Stimulated activated naive B cell treated with anti-CD40 and anti-IgM and Interleukin-4, amounts not matched to agents 10 μg/mL and 1 μg/mL and 100 μg/mL, for 72 hours (primary cell): ENCODE results near the gene GRIN3A.
"Not testable (repeated sequence)": the region's sequence is repeated elsewhere in the genome, so short reads cannot be mapped to it uniquely, and the experiment has no call there.

Experiments
- ATAC-seq, 2 donors: fragments of 150-1000 bp; cut with Tn5 transposase; replicated peaks; 2 replicates each; pipeline ENCODE4 v1.10.0; 2021; ENCODE audit warnings: moderate library complexity in 1 of 2
- DNase-seq: peaks from one replicate; pipeline ENCODE4 v3.0.0; 2021
- H3K27ac Mint-ChIP-seq: one replicate; pipeline ENCODE4 v1.8.0; 2022; ENCODE audit warnings: mild to moderate bottlenecking, mixed read lengths
- H3K27me3 Mint-ChIP-seq, 2 donors: one replicate each; pipeline ENCODE4 v1.8.0; 2022; ENCODE audit warnings: mixed read lengths in 2 of 2
- H3K36me3 Mint-ChIP-seq, 2 donors: one replicate each; pipeline ENCODE4 v1.8.0; 2022; ENCODE audit warnings: mixed read lengths in 2 of 2, mild to moderate bottlenecking in 1 of 2
- H3K4me1 Mint-ChIP-seq, 2 donors: one replicate each; pipeline ENCODE4 v1.8.0; 2022; ENCODE audit warnings: mixed read lengths in 2 of 2, mild to moderate bottlenecking in 1 of 2
- H3K4me3 Mint-ChIP-seq, 2 donors: one replicate each; pipeline ENCODE4 v1.8.0; 2022; ENCODE audit warnings: mild to moderate bottlenecking in 2 of 2, mixed read lengths in 2 of 2, moderate library complexity in 1 of 2
- H3K9me3 Mint-ChIP-seq, 2 donors: one replicate each; pipeline ENCODE4 v1.8.0; 2022; ENCODE audit warnings: mixed read lengths in 2 of 2, mild to moderate bottlenecking in 1 of 2

Gene GRIN3A

DNA sequence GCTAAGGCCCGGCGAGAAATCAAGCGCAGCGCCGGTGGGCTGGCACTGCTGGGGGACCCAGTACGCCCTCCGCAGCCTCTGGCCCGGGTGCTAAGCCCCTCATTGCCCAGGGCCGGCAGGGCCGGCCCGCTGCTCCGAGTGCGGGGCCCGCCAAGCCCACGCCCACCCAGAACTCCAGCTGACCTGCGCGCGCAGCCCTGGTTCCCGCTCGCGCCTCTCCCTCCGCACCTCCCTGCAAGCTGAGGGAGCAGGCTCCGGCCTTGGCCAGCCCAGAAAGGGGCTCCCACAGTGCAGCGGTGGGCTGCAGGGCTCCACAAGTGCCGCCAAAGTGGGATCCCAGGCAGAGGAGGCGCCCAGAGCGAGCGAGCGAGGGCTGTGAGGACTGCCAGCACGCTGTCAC lies 14.2 kb downstream of the GRIN3A start:
- not testable (repeated sequence) for H3K4me3 Mint-ChIP-seq, H3K36me3 Mint-ChIP-seq, H3K27me3 Mint-ChIP-seq, H3K4me1 Mint-ChIP-seq, H3K9me3 Mint-ChIP-seq, H3K27ac Mint-ChIP-seq, ATAC-seq, DNase-seq

DNA sequence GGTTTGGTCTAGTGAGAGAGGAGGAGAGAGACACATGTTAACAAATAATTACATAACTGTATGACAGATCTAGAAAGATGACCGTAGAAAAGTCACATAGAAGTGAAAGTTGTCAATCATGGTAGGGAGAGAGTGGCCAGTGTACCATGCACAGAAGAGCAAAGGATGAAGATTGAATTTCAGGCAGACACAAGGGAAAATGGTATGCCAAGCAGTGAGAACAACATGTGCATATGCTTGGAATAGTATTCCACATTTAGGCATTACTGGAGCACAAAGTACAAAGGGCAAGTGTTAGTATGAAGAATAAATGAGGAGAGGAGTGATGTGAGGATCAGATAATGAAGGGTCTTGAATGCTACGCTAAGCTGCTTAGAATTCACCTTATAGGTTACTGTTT lies 20.3 kb downstream of the GRIN3A start:
- no peak for ATAC-seq
- Mint-ChIP-seq H3K4me3 (no peak overlapping the region), H3K27ac (no peak overlapping the region), H3K36me3 (no peaks in the 10 kb centered on the region), H3K4me1 (no peaks in the 10 kb centered on the region), H3K27me3 (peaks cover 0 to 8% of the 10 kb centered on the region in 2 donors), H3K9me3 (peaks cover 0 to 4% of the 10 kb centered on the region in 2 donors)
- no peak for DNase-seq

DNA sequence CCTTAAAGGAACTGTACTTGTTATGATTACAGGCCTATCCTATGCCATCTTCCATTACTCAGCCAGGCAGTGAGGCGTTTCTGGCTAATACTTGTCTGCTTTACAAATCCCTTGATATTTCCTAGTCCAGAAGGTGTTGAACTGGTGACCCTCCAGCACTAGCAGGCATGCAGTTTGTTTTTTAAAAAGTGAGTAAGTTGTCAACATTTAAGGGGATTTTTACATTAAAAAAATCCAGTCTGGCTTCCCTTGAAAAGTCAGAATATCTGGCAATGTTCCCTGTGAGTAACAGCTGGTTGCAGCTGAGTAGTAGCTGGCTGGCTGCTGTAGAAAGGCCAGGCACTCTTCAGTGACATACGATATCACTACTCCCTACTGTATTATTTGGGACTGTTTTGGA lies 21.8 kb downstream of the GRIN3A start:
- Mint-ChIP-seq H3K27ac (no peak overlapping the region), H3K4me3 (no peak overlapping the region), H3K9me3 (no peaks in the 10 kb centered on the region), H3K36me3 (no peaks in the 10 kb centered on the region), H3K4me1 (no peaks in the 10 kb centered on the region), H3K27me3 (peaks cover 8 to 15% of the 10 kb centered on the region in 2 donors)
- DNase-seq: no peak
- ATAC-seq: no peak

DNA sequence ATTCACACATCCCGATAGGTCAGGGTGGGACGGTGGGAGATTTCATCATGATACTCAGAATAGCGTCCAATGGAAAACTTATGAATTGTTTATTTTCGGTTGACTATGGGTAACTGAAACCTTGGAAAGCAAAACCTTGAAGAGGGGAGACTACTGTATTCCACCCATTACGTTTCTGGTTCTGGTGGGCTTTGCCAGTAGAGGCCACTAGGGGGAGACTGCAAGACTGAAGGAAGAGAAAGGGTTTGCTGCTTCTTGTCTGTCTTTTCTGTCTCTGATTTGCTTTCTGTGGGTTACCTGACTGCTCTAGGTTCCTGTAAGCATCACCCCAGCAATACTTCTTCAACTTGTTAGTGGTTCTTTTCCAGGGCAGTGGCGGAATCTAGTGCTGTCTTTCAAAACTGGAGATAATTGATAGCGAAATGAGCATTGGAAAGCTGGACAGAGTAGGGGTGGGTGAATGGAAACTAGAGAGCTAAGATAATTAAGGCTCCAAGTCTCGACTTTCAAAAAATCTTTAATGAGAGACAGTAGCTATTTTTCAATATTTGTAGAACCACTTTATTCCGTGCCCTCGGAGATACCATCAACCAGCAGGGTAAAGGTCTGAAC lies 27.0 kb downstream of the GRIN3A start:
- Mint-ChIP-seq H3K4me3 (no peak overlapping the region), H3K9me3 (peaks cover 0 to 2% of the 10 kb centered on the region in 2 donors), H3K4me1 (peaks cover 0 to 3% of the 10 kb centered on the region in 2 donors), H3K36me3 (no peaks in the 10 kb centered on the region), H3K27ac (no peak overlapping the region), H3K27me3 (peaks cover 28 to 38% of the 10 kb centered on the region in 2 donors)
- peak; percentile 42 to 48 for ATAC-seq
- DNase-seq: no peak

DNA sequence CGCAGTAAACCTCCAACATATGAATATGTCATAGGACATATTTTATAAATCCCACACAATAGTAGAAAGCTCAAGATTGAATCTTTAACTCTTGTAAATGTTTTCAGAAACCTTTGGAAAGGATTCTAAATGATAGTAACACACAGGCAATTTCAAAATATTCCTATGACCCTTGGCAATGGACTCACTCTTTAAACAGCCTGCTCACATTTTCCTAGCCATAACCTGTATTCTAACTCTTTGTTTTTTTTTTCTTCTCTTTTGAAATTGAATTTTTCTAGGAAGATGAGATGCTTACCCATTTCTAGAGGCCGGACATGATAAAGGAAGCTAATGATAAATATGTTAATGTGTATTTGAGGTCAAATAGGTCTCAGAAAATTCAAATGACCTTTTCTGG lies 29.6 kb downstream of the GRIN3A start:
- Mint-ChIP-seq H3K4me3 (no peak overlapping the region), H3K9me3 (peaks cover 0 to 2% of the 10 kb centered on the region in 2 donors), H3K36me3 (no peaks in the 10 kb centered on the region), H3K27ac (no peak overlapping the region), H3K4me1 (peaks cover 8 to 9% of the 10 kb centered on the region in 2 donors), H3K27me3 (peaks cover 38 to 45% of the 10 kb centered on the region in 2 donors)
- ATAC-seq (no peak), DNase-seq (no peak)

DNA sequence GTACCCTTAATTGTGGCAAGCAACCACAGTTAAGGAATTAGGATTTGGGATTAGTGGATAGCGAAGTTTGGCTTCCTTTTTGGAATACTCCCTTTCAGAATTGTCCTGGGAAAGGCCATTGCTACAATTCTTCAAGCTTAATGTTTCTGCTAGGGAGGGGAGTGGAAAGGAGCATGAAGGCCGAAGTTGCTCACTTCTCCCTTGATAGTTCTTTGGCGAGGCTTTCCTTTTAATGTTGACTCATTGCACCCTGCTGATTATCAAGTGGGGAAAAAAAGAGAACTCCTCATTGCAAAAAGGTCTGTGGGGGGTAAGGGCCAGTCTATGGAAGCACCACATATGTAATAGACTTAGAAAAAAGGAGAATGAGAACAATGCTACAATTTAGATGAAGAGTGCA lies 30.7 kb downstream of the GRIN3A start:
- no peak for DNase-seq
- Mint-ChIP-seq H3K36me3 (no peaks in the 10 kb centered on the region), H3K27ac (no peak overlapping the region), H3K4me1 (peaks cover 8 to 9% of the 10 kb centered on the region in 2 donors), H3K4me3 (no peak overlapping the region), H3K27me3 (peaks cover 38 to 42% of the 10 kb centered on the region in 2 donors), H3K9me3 (peaks cover 0 to 2% of the 10 kb centered on the region in 2 donors)
- ATAC-seq: no peak

DNA sequence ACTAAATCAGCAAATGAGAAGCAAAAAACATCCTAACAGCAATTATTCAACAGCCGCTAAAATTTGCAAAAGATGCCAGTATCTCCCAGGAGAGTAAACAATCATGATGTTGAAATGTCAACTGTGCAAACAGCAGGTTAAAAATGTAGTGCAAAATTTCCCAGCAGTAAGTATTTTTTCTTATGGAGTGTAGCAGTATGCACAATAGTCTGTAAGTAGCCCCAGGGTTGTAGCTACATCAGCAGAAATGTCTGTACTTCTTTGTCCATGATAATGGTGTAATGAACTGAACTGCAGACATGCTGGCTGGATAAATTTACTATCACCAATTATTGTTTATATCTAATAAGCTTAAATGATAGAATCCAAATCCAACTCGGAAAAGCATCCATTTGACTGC lies 31.4 kb downstream of the GRIN3A start:
- no peak for DNase-seq
- peaks cover 8 to 9% of the 10 kb centered on the region in 2 donors for H3K4me1 Mint-ChIP-seq
- no peak overlapping the region for H3K4me3 Mint-ChIP-seq
- peaks cover 0 to 2% of the 10 kb centered on the region in 2 donors for H3K9me3 Mint-ChIP-seq
- H3K27me3 Mint-ChIP-seq: peaks cover 32 to 36% of the 10 kb centered on the region in 2 donors
- ATAC-seq: no peak
- H3K36me3 Mint-ChIP-seq: no peaks in the 10 kb centered on the region
- H3K27ac Mint-ChIP-seq: no peak overlapping the region

DNA sequence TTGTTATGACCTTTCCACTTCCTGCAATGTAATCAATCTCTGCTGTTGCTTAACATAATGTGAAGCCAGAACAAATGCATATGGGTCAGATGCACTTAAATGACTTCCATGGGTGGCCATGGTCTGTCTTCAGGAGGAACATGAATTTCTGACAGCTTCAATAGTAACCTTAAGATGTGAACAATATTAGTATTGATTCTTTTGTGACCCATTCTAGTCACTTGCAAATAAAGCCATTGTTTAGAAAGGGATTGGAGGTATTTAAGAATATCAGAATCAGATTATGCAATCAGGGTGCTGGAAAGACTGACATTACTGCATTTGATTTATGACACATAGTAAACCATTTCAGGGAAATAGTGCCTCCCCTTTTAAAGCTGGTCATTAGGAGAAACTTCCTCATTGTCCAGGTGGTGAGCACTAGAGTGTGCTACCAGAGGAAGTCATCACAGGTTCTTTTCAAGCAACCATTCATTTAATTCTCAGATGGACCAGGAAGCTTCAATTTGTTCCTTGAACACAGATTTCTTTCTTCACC lies 32.1 kb downstream of the GRIN3A start:
- Mint-ChIP-seq H3K4me1 (peaks cover 8 to 9% of the 10 kb centered on the region in 2 donors), H3K4me3 (no peak overlapping the region), H3K27me3 (peaks cover 32% of the 10 kb centered on the region in 2 donors), H3K27ac (no peak overlapping the region), H3K9me3 (peaks cover 0 to 2% of the 10 kb centered on the region in 2 donors), H3K36me3 (no peaks in the 10 kb centered on the region)
- no peak for ATAC-seq
- DNase-seq: no peak

DNA sequence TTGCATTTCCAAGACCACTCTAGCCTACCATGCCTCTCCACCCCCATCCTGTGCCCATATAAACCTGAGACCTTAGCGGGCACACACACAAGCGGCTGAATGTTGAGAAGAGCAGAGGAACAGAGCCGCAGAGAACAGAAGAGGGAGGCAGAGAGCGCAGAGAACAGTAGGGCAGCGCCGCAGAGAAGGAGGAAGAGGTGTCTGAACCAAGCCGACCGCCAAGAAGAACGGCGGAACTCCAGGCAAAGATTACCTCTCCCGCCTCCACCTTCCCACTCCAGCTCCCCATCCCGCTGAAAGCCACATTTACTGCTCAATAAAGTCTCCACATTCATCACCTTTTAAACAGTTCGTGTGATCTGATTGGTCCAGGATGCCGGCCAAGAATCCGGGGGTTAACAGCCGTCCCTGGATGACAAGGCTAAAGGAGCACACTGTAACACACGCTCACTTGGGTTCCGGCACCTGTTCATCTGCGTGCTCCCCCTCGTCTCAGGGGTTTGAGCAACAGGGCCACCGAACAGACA lies 33.2 kb downstream of the GRIN3A start:
- Mint-ChIP-seq H3K27me3 (peaks cover 26 to 28% of the 10 kb centered on the region in 2 donors), H3K4me3 (peak overlapping the region; percentile 78 to 79), H3K27ac (peak overlapping the region; percentile 83), H3K4me1 (peaks cover 5 to 9% of the 10 kb centered on the region in 2 donors), H3K36me3 (no peaks in the 10 kb centered on the region), H3K9me3 (no peaks in the 10 kb centered on the region)
- DNase-seq: peak; percentile 13
- ATAC-seq: peak; percentile 90 to 96

DNA sequence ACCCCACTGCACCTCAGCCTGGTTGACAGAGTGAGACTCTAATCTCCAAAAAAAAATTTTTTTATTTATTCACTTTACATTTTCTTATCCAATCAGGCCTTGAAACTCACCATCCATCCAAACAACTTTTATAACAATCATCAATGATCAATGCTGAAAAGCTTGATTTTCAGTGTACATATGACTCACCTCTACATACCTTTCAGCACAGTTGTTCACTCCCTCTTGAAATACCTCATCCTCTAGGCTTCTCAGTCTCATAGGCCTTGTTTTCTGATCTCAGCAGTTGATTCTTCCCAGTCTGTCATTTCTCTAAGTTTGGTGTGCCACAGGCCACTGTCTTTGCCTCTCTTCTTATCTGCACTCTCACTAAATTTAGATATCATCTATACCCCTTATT lies 36.2 kb downstream of the GRIN3A start:
- DNase-seq: no peak
- no peak overlapping the region for H3K4me3 Mint-ChIP-seq
- peaks cover 12 to 16% of the 10 kb centered on the region in 2 donors for H3K27me3 Mint-ChIP-seq
- H3K27ac Mint-ChIP-seq: no peak overlapping the region
- H3K36me3 Mint-ChIP-seq: no peaks in the 10 kb centered on the region
- ATAC-seq: no peak
- H3K4me1 Mint-ChIP-seq: peaks cover 5 to 9% of the 10 kb centered on the region in 2 donors
- H3K9me3 Mint-ChIP-seq: peaks cover 0 to 5% of the 10 kb centered on the region in 2 donors

DNA sequence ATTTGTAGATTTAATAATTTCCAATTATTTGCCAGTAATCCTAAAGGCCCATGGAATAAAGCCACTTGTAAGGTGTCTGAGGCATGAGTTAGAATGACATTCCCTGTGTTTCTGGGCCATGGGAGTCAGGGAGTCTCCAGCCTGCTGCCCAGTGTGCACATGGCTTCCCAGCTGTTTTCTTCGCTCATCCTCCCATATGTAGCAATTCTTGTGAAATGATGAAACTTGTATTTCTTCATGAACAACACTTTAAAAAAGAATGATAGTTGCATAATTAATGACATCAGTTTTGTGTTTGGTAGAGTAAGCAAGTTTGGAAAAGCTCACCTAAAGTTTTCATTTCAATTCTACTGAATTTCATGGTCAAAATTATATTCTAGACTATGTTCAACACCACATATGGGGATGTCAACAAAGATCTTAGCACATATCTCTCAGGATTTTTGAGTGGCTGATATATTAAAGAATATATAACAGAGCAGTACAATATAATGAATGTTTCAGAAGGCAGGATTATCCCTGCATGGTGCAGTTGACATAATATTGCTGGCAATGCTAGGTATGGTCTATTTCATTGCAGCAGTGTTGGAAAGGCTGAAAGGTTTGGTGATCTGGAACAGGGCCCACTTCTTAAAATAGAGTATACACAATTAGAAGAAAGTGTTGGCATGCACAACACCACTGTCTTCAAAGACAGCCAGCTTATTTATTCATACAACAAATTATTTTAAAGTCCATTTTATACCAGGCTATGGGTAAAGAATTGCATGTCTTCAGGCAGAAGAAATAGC lies 44.7 kb downstream of the GRIN3A start:
- ATAC-seq: no peak
- Mint-ChIP-seq H3K9me3 (no peaks in the 10 kb centered on the region), H3K27me3 (no peaks in the 10 kb centered on the region)

DNA sequence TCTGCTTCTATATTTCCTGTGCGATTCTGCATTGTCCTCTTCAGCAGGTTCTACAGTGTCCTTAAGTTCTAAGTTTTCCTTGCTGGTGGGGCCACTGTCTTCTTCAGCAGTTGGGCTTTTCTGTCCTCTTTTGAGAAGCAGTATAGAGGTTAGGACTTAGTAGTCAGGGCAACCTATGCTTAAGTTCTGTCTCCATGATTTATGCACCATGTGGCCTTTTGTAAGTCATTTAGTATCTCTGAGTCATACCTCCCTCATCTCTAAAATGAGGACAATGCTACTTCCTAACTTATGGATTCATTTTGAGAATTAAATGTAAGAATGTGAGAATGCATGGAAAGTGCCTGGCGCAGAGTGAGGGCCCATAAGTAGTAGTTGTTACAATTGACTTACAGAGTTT lies 46.8 kb downstream of the GRIN3A start:
- DNase-seq (no peak), ATAC-seq (no peak)
- Mint-ChIP-seq H3K27ac (no peak overlapping the region), H3K4me1 (no peaks in the 10 kb centered on the region), H3K36me3 (no peaks in the 10 kb centered on the region), H3K4me3 (no peak overlapping the region), H3K9me3 (no peaks in the 10 kb centered on the region), H3K27me3 (no peaks in the 10 kb centered on the region)

More for the DNA sequence above, 44.7 kb downstream of the GRIN3A start:
- H3K36me3 Mint-ChIP-seq: no peaks in the 10 kb centered on the region
- H3K27ac Mint-ChIP-seq: no peak overlapping the region
- DNase-seq: no peak
- H3K4me1 Mint-ChIP-seq: no peaks in the 10 kb centered on the region
- H3K4me3 Mint-ChIP-seq: no peak overlapping the region

DNA sequence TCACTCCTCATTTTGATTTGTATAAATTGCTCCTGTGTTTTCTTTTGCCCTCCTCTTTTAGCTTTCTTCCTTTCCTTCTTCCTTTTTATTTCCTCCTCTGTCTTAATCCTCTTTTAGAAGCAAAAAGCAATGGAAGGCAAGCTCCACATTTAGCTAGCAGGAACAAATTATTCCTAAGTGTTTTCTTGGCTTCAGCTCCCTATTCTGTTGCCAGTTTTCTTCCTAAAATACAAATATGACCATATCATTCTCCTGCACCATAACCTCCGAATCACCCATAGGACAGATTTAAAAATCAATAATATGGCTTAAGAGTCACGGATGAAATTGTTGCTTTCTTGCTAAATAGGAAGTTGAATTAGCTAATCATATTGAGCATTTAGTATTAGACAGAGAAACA lies 49.4 kb downstream of the GRIN3A start:
- ATAC-seq (no peak), DNase-seq (no peak)
- Mint-ChIP-seq H3K36me3 (no peaks in the 10 kb centered on the region), H3K27me3 (no peaks in the 10 kb centered on the region), H3K4me3 (no peak overlapping the region), H3K27ac (no peak overlapping the region), H3K9me3 (no peaks in the 10 kb centered on the region), H3K4me1 (no peaks in the 10 kb centered on the region)

DNA sequence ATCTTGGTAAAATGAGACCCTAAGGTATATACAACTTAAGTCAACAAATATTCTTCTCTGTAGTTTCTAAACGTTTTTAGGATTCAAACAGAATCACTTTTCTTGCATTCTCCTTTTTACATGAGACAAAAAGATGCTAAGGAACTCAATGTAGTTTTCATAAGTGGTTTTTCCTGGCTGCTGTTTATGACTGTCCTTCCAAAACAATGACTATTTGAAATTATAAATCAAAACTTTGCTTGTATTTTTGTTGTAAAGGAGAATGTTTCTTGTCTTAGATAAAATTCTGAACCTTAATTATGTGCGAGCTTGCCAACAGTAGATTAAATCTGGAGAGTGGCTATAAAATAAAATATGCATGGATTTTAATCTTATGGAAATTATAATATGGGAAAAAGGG lies 53.8 kb downstream of the GRIN3A start:
- H3K27me3 Mint-ChIP-seq: no peaks in the 10 kb centered on the region
- no peak overlapping the region for H3K27ac Mint-ChIP-seq
- H3K4me3 Mint-ChIP-seq: no peak overlapping the region
- no peaks in the 10 kb centered on the region for H3K9me3 Mint-ChIP-seq
- H3K4me1 Mint-ChIP-seq: no peaks in the 10 kb centered on the region
- H3K36me3 Mint-ChIP-seq: no peaks in the 10 kb centered on the region
- DNase-seq: no peak
- no peak for ATAC-seq

DNA sequence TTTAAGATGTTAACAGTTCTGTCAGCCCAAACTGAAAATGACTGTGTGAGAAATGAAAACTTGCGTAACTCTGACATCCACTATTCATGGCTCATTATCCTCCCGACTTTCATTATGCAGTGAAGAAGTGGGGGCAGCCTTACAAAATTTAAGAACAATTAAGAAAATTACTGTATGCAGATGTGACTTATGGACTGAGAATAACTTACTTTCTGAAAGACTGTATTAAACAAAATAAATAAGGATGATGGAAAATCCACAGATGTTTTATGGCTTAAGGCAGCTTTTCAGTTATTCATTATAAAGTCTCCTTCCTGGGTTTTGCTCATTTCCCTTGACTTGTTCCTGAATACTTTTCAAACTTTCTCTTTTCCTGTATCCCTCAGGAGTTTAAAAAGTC lies 55.2 kb downstream of the GRIN3A start:
- H3K4me3 Mint-ChIP-seq: no peak overlapping the region
- H3K27ac Mint-ChIP-seq: no peak overlapping the region
- H3K36me3 Mint-ChIP-seq: no peaks in the 10 kb centered on the region
- H3K9me3 Mint-ChIP-seq: no peaks in the 10 kb centered on the region
- ATAC-seq: no peak
- no peaks in the 10 kb centered on the region for H3K27me3 Mint-ChIP-seq
- H3K4me1 Mint-ChIP-seq: no peaks in the 10 kb centered on the region
- no peak for DNase-seq
